Trophoblast cell (in vitro differentiated cells and primary cell): ENCODE measurements around the gene NOP56.

Experiments
- DNase-seq, 2 donors: peaks; one replicate each; pipeline ENCODE4 v3.0.0-alpha.2; 2016
- H2AFZ ChIP-seq: 2 replicates; pipeline ENCODE4 v1.6.1; 2013; ENCODE audit warnings: low read length, moderate library complexity, mild to moderate bottlenecking; ENCODE audit not compliant: insufficient read depth, poor library complexity
- H2AK5ac ChIP-seq: 2 replicates; pipeline ENCODE4 v1.6.1; 2013; ENCODE audit warnings: mild to moderate bottlenecking, low read length
- H2BK120ac ChIP-seq: 2 replicates; pipeline ENCODE4 v1.6.1; 2013; ENCODE audit warnings: low read length, mild to moderate bottlenecking, moderate library complexity; ENCODE audit not compliant: insufficient read depth, poor library complexity
- H2BK12ac ChIP-seq: 2 replicates; pipeline ENCODE4 v1.6.1; 2013; ENCODE audit warnings: mild to moderate bottlenecking, low read length, moderate library complexity
- H2BK5ac ChIP-seq: 2 replicates; pipeline ENCODE4 v1.6.1; 2013; ENCODE audit warnings: low read length, low read depth, moderate library complexity, mild to moderate bottlenecking; ENCODE audit not compliant: poor library complexity
- H3K14ac ChIP-seq: 2 replicates; pipeline ENCODE4 v1.6.1; 2013; ENCODE audit warnings: mild to moderate bottlenecking, low read length
- H3K18ac ChIP-seq: 2 replicates; pipeline ENCODE4 v1.6.1; 2013; ENCODE audit warnings: mild to moderate bottlenecking, low read length
- H3K23ac ChIP-seq: 2 replicates; pipeline ENCODE4 v1.6.1; 2013; ENCODE audit warnings: low read length
- H3K27ac ChIP-seq: 2 replicates; pipeline ENCODE4 v1.5.1; 2013; ENCODE audit warnings: low read depth, mild to moderate bottlenecking, inconsistent platforms, low read length, moderate library complexity
- H3K27me3 ChIP-seq: 2 replicates; pipeline ENCODE4 v1.6.1; 2013; ENCODE audit warnings: inconsistent platforms, mild to moderate bottlenecking, low read length, moderate library complexity; ENCODE audit not compliant: insufficient read depth
- H3K36me3 ChIP-seq, 2 experiments: 1 replicate in 1 of 2; 2 replicates in 1 of 2; pipeline ENCODE4 v1.6.1; 2013; ENCODE audit warnings: low read length in 2 of 2, mild to moderate bottlenecking in 2 of 2, moderate library complexity in 1 of 2; ENCODE audit not compliant: insufficient read depth in 2 of 2, control insufficient read depth in 1 of 2
- H3K4ac ChIP-seq: 2 replicates; pipeline ENCODE4 v1.6.1; 2013; ENCODE audit warnings: low read depth, mild to moderate bottlenecking, low read length, moderate library complexity
- H3K4me1 ChIP-seq, 2 experiments: 1 replicate in 1 of 2; 2 replicates in 1 of 2; pipeline ENCODE4 v1.6.1; 2013; ENCODE audit warnings: low read length in 2 of 2, mild to moderate bottlenecking in 2 of 2, moderate library complexity in 1 of 2; ENCODE audit not compliant: insufficient read depth in 2 of 2, control insufficient read depth in 1 of 2
- H3K4me2 ChIP-seq: 2 replicates; pipeline ENCODE4 v1.6.1; 2013; ENCODE audit warnings: inconsistent platforms, mild to moderate bottlenecking, low read length, moderate library complexity
- H3K4me3 ChIP-seq: 2 replicates; pipeline ENCODE4 v1.5.1; 2013; ENCODE audit warnings: mild to moderate bottlenecking, low read depth, low read length, inconsistent platforms
- H3K79me1 ChIP-seq: one replicate; pipeline ENCODE4 v1.6.1; 2013; ENCODE audit warnings: low read length
- H3K79me2 ChIP-seq: 2 replicates; pipeline ENCODE4 v1.6.1; 2013; ENCODE audit warnings: low read length, mild to moderate bottlenecking; ENCODE audit not compliant: control insufficient read depth, insufficient read depth, poor library complexity
- H3K9ac ChIP-seq: 2 replicates; pipeline ENCODE4 v1.6.1; 2013; ENCODE audit warnings: mild to moderate bottlenecking, low read length
- H3K9me3 ChIP-seq: 2 replicates; pipeline ENCODE4 v1.6.1; 2013; ENCODE audit warnings: low read depth, mild to moderate bottlenecking, control low read depth, inconsistent platforms, low read length; ENCODE audit not compliant: insufficient read depth
- H4K12ac ChIP-seq: 2 replicates; pipeline ENCODE4 v1.6.1; 2013; ENCODE audit warnings: low read depth, mild to moderate bottlenecking, low read length, moderate library complexity
- H4K8ac ChIP-seq: 2 replicates; pipeline ENCODE4 v1.6.1; 2013; ENCODE audit warnings: low read depth, mild to moderate bottlenecking, low read length, moderate library complexity
- H4K91ac ChIP-seq: one replicate; pipeline ENCODE4 v1.6.1; 2013; ENCODE audit warnings: low read depth, mild to moderate bottlenecking, low read length, moderate library complexity
- WGBS: extraction: QIAGEN DNeasy Blood & Tissue Kit; methylation state at CpG from one replicate; pipeline ENCODE4 v1.1.7; 2013; ENCODE audit warnings: missing lambda C conversion rate; ENCODE audit not compliant: insufficient read length, insufficient coverage; ENCODE audit errors: extremely low coverage; 5-methylcytosine and 5-hydroxymethylcytosine counted together

The NOP56 gene

GRCh38 chr20:2687514-2687913, 35.1 kb downstream of the NOP56 start:
- no peak overlapping the region for H3K18ac ChIP-seq
- H3K9ac ChIP-seq, result no peak overlapping the region
- H3K14ac ChIP-seq, result no peak overlapping the region
- no peak overlapping the region for H3K4me3 ChIP-seq
- peaks cover 3% of the 10 kb centered on the region for H3K9me3 ChIP-seq
- H3K27me3 ChIP-seq, result peaks cover 49% of the 10 kb centered on the region
- no peak overlapping the region for H2BK120ac ChIP-seq
- H4K8ac ChIP-seq, result no peak overlapping the region
- no peak for DNase-seq
- no CpG with 5 or more reads among the region's 6 CpGs for WGBS
- no peak overlapping the region for H2AFZ ChIP-seq
- no peaks in the 10 kb centered on the region for H3K36me3 ChIP-seq
- H3K4me1 ChIP-seq, result peaks cover 3 to 4% of the 10 kb centered on the region in 2 experiments
- no peak overlapping the region for H3K23ac ChIP-seq
- no peak overlapping the region for H3K4me2 ChIP-seq
- no peaks in the 10 kb centered on the region for H3K79me2 ChIP-seq
- H3K4ac ChIP-seq, result no peak overlapping the region
- no peak overlapping the region for H2BK12ac ChIP-seq
- no peak overlapping the region for H2AK5ac ChIP-seq
- H3K27ac ChIP-seq, result no peak overlapping the region
- H2BK5ac ChIP-seq, result no peak overlapping the region
- no peaks in the 10 kb centered on the region for H3K79me1 ChIP-seq
- no peak overlapping the region for H4K12ac ChIP-seq
- no peak overlapping the region for H4K91ac ChIP-seq

GRCh38 chr20:2688041-2688591, 35.7 kb downstream of the NOP56 start:
- no peak overlapping the region for H3K4me3 ChIP-seq
- H4K8ac ChIP-seq, result no peak overlapping the region
- peaks cover 3% of the 10 kb centered on the region for H3K9me3 ChIP-seq
- H3K18ac ChIP-seq, result no peak overlapping the region
- DNase-seq, result peak in 1 of 2 donors; percentile 4
- H3K79me1 ChIP-seq, result no peaks in the 10 kb centered on the region
- no peak overlapping the region for H3K27ac ChIP-seq
- H3K4ac ChIP-seq, result no peak overlapping the region
- WGBS, result no CpG with 5 or more reads among the region's 18 CpGs
- H3K4me2 ChIP-seq, result no peak overlapping the region
- H3K14ac ChIP-seq, result no peak overlapping the region
- no peaks in the 10 kb centered on the region for H3K79me2 ChIP-seq
- H2BK120ac ChIP-seq, result no peak overlapping the region
- H3K9ac ChIP-seq, result no peak overlapping the region
- H3K36me3 ChIP-seq, result no peaks in the 10 kb centered on the region
- no peak overlapping the region for H2AK5ac ChIP-seq
- H2BK12ac ChIP-seq, result no peak overlapping the region
- no peak overlapping the region for H4K91ac ChIP-seq
- H3K23ac ChIP-seq, result no peak overlapping the region
- H3K27me3 ChIP-seq, result peaks cover 50% of the 10 kb centered on the region
- H3K4me1 ChIP-seq, result peaks cover 3 to 4% of the 10 kb centered on the region in 2 experiments
- H2BK5ac ChIP-seq, result no peak overlapping the region
- no peak overlapping the region for H2AFZ ChIP-seq
- H4K12ac ChIP-seq, result no peak overlapping the region

- Histone ChIP-seq H3K14ac (no peak overlapping the region), H3K23ac (no peak overlapping the region), H3K4ac (no peak overlapping the region), H3K79me2 (no peaks in the 10 kb centered on the region), H3K4me1 (peaks cover 7 to 10% of the 10 kb centered on the region in 2 experiments), H3K4me3 (no peak overlapping the region), H3K9me3 (peaks cover 6% of the 10 kb centered on the region), H3K9ac (no peak overlapping the region), H3K36me3 (no peaks in the 10 kb centered on the region), H4K8ac (no peak overlapping the region), H2BK12ac (no peak overlapping the region), H2BK5ac (no peak overlapping the region), H3K18ac (no peak overlapping the region), H4K12ac (no peak overlapping the region), H3K79me1 (no peaks in the 10 kb centered on the region), H2AFZ (no peak overlapping the region), H3K27ac (no peak overlapping the region), H4K91ac (no peak overlapping the region), H2BK120ac (no peak overlapping the region), H3K27me3 (peaks cover 67% of the 10 kb centered on the region), H2AK5ac (no peak overlapping the region), H3K4me2 (no peak overlapping the region)
- no CpG with 5 or more reads among the region's 3 CpGs for WGBS
- no peak for DNase-seq
These were observed 37.8 kb downstream of the NOP56 start for GRCh38 chr20:2690213-2690612.

GRCh38 chr20:2690718-2691117, 38.3 kb downstream of the NOP56 start:
- no peak overlapping the region for H3K18ac ChIP-seq
- no peak overlapping the region for H3K23ac ChIP-seq
- peaks cover 6% of the 10 kb centered on the region for H3K9me3 ChIP-seq
- no peak overlapping the region for H2BK5ac ChIP-seq
- H3K4me3 ChIP-seq, result no peak overlapping the region
- H3K27me3 ChIP-seq, result peaks cover 72% of the 10 kb centered on the region
- H4K91ac ChIP-seq, result no peak overlapping the region
- H4K8ac ChIP-seq, result no peak overlapping the region
- no peak overlapping the region for H2BK120ac ChIP-seq
- no peak overlapping the region for H2AK5ac ChIP-seq
- DNase-seq, result no peak
- peaks cover 7 to 10% of the 10 kb centered on the region in 2 experiments for H3K4me1 ChIP-seq
- no peak overlapping the region for H2AFZ ChIP-seq
- no CpG with 5 or more reads among the region's 6 CpGs for WGBS
- H3K9ac ChIP-seq, result no peak overlapping the region
- no peaks in the 10 kb centered on the region for H3K79me1 ChIP-seq
- no peak overlapping the region for H4K12ac ChIP-seq
- no peak overlapping the region for H3K4me2 ChIP-seq
- H3K4ac ChIP-seq, result no peak overlapping the region
- H3K14ac ChIP-seq, result no peak overlapping the region
- H3K27ac ChIP-seq, result no peak overlapping the region
- no peaks in the 10 kb centered on the region for H3K79me2 ChIP-seq
- H2BK12ac ChIP-seq, result no peak overlapping the region
- H3K36me3 ChIP-seq, result no peaks in the 10 kb centered on the region
